HG03064 (cell line): ENCODE measurements around the gene TXLNB.
"Not testable (repeated sequence)": the region's sequence is repeated elsewhere in the genome, so short reads cannot be mapped to it uniquely, and the experiment has no call there.

Source experiments
- ATAC-seq: cut with Tn5 transposase; IDR thresholded peaks from one replicate; pipeline ENCODE4 v1.9.1; 2021; ENCODE audit warnings: low read depth; ENCODE audit not compliant: unreplicated experiment

The TXLNB gene

GRCh38 chr6:139240161-139241010, 51.4 kb downstream of the TXLNB start:
- no peak for ATAC-seq

GRCh38 chr6:139239064-139239463, 52.7 kb downstream of the TXLNB start:
- ATAC-seq, result no peak

- no peak for ATAC-seq
These were observed 55.7 kb downstream of the TXLNB start for GRCh38 chr6:139236105-139236504.

GRCh38 chr6:139235661-139236060, 56.1 kb downstream of the TXLNB start:
- ATAC-seq, result no peak

- not testable (repeated sequence) for ATAC-seq
These were observed 57.6 kb downstream of the TXLNB start for GRCh38 chr6:139234193-139234592.

- ATAC-seq, result no peak
These were observed 60.6 kb downstream of the TXLNB start for GRCh38 chr6:139231206-139231605.

GRCh38 chr6:139230391-139230840, 61.4 kb downstream of the TXLNB start:
- ATAC-seq, result no peak

GRCh38 chr6:139228387-139228786, 63.4 kb downstream of the TXLNB start:
- ATAC-seq, result not testable (repeated sequence)

GRCh38 chr6:139219746-139220145, 72.1 kb downstream of the TXLNB start:
- ATAC-seq, result no peak

GRCh38 chr6:139219271-139219729, 72.5 kb downstream of the TXLNB start:
- peak; percentile 100 for ATAC-seq

GRCh38 chr6:139212460-139212859, 79.3 kb downstream of the TXLNB start:
- not testable (repeated sequence) for ATAC-seq

- not testable (repeated sequence) for ATAC-seq
These were observed 81.0 kb downstream of the TXLNB start for GRCh38 chr6:139210766-139211165.

- ATAC-seq, result no peak
These were observed 86.0 kb downstream of the TXLNB start for GRCh38 chr6:139205843-139206242.

- no peak for ATAC-seq
These were observed 86.8 kb downstream of the TXLNB start for GRCh38 chr6:139204978-139205377.

GRCh38 chr6:139201378-139201777, 90.4 kb downstream of the TXLNB start:
- ATAC-seq, result no peak

GRCh38 chr6:139198529-139199288, 93.1 kb downstream of the TXLNB start:
- ATAC-seq, result no peak

GRCh38 chr6:139194740-139195139, 97.1 kb downstream of the TXLNB start:
- no peak for ATAC-seq
